Dedifferentiated amniotic fluid mesenchymal stem cell (primary cell): Measurements from ENCODE around the gene CD79A.

ENCODE experiments used
- DNase-seq: peaks from one replicate; pipeline ENCODE4 v3.0.0-alpha.2; 2016; ENCODE audit errors: extremely low spot score

The CD79A gene

DNA sequence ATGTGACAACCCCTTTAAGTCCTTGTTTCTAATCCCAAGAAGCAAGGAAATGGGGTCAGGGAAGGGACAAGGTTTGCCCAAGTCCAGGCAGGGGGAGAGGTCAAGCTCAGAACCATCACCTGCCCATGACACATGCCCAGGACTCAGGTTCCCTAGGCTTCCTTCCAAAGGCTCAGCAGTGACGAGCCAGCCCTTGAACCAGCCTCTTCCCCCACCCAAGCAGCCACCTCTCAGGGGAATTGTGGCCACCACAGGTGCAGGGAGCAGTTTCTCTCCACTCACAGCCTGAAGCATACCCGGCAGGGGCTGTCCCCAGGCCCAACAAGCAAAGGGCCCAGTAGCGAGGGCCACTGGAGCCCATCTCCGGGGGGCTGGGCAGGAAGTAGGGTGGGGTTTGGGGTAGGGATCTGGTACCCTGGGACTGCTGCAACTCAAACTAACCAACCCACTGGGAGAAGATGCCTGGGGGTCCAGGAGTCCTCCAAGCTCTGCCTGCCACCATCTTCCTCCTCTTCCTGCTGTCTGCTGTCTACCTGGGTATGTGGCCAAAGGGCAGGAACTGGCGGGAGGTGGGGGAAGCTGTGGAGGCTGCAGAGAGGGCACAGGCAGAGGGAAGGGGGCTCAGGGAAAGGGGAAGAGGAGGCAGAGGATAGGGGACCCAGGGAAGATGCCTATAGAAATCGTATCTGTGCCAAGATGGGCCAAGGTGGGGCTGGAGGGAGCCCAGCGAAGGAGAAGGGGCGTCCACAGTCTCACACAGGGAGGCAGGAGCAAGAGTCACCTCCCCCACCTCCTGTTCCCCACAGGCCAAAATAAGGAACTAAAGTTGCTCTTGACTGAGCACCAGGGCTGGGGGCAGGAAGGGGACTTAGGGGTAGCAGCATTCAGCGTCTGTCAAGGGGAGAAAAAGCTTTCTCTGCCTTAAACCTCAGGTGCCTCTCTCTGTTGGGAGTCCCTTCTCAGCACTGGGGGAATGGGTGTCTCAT, at the start of gene CD79A:
Gene CD79A (plus strand): TSS at position 433 of the 986 bp plus-strand sequence. CDS start 26 bp downstream, at position 459.
- DNase-seq = no peak

DNA sequence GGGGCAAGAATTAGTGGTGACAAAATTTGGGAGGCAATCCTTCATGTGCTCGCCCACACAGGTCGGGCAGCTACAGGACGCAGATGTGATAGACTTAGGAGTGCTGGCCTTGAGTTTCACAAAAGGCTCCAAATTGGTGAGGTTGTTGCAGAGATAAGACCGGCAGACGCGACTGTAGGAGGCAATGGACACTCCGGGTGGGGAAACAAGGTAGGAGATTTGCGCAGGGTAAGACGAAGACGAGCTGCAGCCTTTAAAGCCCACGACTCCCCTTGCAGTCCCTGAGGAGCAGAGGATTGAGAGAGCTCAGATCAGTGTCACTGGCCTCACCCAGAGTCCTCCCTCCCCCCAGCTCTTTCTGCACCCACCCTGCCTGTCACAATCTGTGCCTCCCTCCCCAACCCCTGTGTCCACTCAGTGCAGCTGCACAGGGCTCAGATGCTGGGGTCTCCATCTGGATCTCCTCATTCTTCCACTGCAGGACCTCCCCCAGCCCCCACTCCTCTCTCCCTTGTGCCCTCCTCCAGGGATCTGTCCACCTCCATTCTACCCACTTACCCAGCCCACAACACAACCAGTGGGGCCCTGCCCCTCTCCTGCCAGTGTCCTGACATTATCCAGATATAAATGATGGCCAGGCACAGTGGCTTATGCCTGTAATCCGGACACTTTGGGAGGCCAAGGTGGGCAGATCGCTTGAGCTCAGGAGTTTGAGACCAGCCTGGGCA, 38.9 kb upstream of the CD79A start:
- DNase-seq = no peak

DNA sequence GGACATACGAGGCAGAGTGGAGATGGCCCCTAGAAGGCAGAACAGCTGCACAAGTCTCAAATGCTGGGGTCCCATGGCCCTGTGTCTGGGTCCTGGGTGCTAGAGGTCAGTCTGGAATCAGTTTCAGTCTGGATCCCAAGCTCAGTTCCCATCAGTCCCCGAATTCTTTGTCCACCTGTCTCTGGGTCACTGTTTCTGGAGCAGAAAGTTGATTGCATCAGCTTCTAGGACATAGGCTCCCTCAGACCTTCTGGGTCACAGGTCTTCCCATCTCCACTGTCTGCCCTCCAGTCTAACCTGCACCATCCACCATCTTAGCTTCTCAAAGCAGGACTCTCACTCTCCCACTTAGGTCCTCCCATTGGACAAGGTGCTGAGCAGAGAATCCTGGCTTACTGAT, 37.9 kb upstream of the CD79A start:
- no peak for DNase-seq

DNA sequence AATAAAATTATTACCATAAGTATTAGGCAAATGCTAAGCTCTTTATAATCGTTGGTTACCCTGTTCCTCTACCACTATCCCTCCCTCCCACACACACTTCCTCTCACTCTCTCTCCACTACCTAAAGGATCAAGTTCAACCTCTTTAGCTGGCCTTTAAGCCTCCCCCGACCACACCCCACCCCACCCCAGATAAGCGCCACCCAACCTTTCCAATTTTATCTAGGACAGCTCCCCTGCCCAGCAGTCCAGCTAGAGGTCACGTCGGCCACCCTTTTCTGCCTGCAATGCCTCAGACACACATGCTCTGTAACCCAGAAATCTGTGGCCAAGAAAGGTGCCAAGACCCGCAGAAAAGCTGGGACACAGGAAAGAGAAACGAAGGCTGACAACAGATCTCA, 33.7 kb upstream of the CD79A start:
- no peak for DNase-seq

DNA sequence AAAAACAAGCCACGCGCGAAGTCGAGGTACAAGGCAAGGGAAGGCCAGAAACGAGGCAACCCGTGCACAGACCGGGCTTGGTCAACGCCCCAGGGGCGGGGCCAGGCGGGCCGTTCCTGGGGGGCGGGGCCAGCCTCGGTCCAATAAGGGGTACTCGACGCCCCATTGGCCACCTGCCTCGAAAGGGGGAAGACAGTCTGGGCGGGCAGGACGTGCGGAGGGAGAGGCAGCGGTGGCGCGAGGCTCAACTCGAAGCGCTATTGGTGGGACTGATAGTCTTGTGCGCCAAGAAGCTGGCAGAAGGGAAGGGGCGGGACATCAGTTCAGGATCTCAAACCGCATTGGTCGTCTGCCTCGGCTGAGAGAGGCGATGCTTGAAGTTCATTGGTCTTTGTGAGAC, 32.5 kb upstream of the CD79A start, which contains the start of gene LYPD4:
Gene LYPD4 (minus strand): TSS at position 83 of the 400 bp plus-strand sequence. CDS start 5,398 bp downstream, outside the sequence.
- no peak for DNase-seq

DNA sequence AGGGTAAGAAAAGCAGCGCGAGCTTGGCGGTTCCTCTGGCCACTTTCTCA, 32.3 kb upstream of the CD79A start, which contains the start of gene DMRTC2:
Gene DMRTC2 (plus strand): TSS at position 42 of the 50 bp plus-strand sequence. CDS start 2,387 bp downstream, outside the sequence.
- DNase-seq = no peak

DNA sequence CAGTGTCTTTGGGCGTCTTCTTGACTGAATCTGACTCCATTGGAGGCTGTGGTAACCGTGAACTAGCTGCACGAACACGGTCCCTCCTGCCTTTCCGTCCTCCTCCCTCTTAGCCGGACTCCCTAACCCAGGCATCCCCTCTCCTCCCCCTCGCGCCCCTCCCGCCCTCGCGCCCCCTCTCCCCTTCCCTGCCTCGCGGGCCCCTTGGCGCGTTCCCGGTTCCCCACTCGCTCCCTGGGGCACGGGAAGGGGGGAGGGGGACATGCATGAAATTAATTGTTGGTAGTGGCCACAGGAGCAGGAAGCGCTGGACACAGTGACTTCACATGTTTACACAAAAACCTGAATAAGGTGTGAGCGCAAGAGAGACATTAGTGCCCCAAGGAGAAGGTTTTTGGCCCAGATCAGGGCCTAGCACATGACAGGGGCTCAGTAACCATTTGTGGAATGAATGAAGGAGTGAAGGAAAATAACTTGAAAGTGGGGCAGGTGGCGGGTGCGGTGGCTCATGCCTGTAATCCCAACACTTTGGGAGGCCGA, 32.0 kb upstream of the CD79A start:
- DNase-seq = no peak

DNA sequence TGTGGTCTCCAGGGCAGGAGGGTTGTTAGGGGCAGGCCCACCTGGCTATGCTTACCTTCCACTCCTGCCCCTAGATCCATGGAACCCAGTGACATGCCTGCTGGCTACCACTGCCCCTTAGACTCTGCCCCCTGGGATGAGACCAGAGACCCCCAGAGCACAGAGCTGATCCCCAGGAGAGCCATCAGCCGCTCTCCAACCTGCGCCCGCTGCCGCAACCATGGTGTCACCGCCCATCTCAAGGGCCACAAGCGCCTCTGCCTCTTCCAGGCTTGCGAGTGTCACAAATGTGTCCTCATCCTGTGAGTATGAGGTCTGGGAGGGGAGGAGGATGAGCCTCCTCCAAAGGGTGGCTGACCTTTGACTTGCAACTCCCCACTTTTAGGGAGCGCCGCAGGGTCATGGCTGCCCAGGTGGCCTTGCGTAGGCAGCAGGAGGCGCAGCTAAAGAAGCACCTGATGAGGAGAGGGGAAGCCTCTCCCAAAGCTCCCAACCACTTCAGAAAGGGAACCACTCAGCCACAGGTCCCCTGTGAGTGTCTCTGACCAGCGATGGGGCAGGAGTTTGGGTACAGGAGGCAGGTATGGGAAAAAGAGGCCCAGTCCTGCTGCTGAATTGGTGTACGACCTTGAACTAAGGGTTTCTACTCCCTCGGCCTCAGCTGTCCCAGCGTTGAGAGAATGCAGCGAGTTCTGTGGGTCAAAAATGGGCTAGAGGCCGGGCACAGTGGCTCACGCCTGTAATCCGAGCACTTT, 29.6 kb upstream of the CD79A start:
- no peak for DNase-seq

DNA sequence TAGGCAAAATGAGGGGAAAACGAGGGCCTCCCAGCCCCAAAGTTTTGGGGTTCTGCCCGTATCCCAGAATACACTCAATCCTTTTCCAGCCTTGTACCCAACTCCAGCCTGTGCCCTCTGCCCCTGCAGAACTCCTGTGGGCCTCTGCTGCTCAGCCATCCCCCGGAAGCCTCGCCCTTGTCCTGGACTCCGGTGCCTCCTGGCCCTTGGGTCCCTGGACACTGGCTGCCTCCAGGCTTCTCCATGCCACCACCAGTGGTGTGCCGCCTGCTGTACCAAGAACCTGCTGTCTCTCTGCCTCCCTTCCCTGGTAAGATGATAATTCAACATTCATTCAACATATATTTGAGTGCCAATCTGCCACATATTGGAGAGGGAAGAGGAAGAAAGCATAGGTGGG, 28.4 kb upstream of the CD79A start:
- DNase-seq = no peak

DNA sequence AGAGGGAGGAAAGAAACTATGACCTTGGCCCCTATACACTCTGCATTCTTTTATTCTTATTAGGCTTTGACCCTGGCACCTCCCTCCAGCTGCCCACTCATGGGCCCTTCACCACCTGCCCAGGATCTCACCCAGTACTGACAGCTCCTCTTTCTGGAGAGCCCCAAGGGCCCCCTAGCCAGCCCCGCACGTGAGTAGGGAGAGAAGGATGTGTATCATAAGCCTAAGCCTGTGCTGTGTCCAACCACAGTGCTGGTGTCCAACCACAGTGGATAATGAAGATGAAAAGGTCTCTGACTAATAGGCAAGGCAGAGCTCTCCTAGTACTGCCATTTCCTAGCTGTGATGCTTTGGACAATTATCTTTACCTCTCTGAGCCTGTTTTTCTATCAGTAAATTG, 28.0 kb upstream of the CD79A start:
- DNase-seq = no peak

DNA sequence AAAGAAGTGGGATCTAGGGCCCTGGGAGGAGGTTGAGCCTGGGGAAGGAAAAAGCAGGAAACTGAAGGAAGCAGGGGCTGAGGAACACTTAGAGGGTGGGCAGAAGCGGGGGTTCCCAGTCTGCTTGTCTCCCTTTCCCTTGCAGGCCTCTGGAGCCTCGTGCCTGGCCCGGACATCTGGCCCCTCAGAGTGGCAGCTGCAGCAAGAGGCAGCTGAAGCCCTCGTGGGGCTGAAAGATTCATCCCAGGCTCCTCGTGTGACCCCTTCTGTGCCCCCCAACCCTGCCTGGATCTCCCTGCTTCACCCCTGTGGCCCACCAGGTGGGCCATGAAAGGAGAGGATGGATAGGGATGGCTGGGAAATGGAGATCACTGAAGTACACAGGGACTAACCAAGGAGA, 26.7 kb upstream of the CD79A start:
- no peak for DNase-seq

DNA sequence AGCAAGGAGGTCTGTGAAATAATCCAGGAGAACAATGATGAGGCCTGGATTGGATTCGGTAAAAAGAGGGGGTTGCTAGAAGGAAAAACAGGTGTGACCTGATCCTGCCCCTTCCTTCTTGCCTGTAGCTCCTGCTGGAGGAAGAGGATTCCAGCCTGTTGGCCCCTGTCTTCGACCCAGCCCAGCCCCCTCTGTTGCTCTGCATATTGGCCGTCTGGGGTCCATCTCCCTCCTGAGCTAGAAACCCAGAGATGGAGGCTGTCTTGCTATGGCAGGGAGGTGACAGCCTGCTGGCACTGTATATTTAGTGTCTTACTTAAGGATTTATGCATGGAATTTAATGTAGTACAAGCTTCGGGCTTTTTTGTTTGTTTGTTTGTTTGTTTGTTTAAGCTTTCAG, 25.6 kb upstream of the CD79A start:
- no peak for DNase-seq

DNA sequence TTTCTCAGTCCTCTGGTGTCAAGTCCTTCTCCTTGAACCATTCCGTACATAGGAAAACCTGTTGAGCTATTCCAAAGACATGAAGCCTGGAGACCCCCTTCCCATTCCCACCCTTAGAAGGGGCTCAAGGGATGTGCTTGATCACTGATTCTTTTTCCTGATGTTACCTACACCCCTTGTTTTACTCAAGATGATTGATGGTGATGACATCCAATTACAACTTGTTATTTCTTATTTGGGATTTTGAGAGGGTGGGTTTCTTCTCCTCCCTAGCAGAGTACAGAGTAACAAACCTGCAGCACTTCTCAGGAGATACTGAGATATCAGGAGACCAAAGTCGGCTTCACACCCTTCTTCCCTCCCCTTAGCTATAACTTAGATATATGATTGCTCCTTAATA, 23.7 kb upstream of the CD79A start:
- no peak for DNase-seq

DNA sequence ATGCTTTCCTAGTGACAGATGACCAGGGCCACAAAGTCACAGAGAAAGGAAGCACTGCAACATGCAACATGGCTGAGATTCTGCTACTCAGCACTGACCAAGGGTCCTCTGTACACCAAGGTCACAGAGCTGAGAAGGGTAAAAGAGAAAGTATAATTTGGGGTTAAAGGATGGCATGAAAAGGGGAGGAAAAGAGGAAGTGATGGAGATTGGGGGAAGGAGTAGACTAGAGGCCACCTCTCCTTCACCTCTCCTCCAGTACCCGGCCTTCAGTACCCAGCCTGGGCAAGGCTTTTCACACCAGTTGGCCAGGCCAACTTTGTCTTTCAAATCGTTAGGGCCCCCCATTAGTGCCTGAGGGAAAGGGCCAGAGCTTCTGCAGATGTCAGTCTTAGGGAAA, 23.3 kb upstream of the CD79A start:
- no peak for DNase-seq

DNA sequence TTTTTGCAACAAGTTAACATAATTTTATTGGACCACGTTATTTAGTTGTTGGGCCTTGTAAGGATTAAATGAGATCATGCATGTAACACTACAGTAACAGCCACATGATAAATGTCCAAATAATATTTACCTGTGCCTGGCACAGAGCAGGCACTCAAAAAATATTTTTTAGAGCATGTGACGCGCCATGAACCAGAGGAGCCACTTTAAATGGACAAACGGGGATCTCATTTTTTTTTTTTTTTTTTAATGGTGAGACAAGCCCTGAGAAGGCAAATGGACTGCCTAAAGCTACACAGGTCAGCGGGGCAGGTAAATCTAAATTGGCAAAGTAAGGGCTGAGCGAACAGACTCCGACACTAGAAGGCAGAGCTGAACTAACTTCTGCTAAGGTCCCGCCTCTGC, 17.9 kb upstream of the CD79A start:
- DNase-seq = no peak

DNA sequence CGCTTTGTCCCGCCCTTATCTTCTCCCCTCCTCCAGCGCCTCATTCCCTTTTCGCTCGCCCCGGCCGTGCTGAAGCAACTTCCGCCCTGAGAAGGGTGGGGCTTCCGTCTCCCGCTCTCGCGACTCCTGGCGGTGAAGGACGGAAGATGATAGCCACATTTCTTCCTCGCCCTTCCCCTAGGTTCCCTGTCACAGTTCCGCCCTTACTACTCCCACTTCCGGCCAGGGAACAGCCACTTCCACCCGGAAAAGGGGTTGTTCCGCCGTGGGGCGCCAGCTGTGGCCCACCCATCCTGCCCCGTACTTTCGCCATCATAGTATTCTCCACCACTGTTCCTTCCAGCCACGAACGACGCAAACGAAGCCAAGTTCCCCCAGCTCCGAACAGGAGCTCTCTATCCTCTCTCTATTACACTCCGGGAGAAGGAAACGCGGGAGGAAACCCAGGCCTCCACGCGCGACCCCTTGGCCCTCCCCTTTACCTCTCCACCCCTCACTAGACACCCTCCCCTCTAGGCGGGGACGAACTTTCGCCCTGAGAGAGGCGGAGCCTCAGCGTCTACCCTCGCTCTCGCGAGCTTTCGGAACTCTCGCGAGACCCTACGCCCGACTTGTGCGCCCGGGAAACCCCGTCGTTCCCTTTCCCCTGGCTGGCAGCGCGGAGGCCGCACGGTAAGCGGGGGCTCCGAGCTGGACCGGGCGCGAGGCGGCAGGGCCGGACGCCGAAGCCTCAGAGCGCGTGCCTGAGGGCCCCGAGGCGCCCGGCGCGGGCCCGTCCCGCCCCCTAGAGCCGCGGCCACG, 17.3 kb upstream of the CD79A start, which contains the start of gene RPS19:
Gene RPS19 (plus strand): TSS at position 638 of the 801 bp plus-strand sequence. CDS start 520 bp downstream, outside the sequence.
- peak; percentile 99 for DNase-seq

DNA sequence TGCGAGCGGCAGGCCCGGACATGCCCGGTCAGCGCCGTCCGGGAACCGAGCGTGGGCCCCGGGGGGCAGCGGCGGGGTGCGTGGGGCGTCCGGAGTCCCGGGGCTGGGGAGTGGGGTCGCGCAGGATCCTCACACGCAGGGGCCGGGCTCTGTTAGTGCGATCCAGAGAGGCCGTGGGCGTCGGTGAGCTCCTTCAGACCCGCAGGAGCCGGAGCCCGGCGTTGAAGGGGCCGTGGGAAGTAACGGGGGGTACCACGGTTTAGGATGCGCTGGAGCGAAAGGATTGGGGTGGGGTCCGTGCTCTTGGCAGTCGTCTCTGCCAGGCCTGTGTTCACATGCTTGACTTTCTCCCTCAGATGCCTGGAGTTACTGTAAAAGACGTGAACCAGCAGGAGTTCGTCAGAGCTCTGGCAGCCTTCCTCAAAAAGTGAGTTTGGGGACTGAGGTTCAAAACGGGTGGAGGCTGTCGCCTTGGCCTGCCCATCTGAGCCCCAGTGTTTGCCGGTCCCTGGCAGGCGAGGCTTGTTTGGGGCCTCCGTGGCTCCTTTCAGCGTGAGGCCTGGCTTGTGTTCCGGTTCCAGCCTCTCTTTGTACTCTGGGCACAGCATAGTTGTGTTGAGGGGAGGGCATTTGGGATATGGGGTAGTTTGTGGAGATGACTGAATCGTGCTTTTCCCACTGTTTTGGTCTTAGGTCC, 16.5 kb upstream of the CD79A start:
- no peak for DNase-seq

DNA sequence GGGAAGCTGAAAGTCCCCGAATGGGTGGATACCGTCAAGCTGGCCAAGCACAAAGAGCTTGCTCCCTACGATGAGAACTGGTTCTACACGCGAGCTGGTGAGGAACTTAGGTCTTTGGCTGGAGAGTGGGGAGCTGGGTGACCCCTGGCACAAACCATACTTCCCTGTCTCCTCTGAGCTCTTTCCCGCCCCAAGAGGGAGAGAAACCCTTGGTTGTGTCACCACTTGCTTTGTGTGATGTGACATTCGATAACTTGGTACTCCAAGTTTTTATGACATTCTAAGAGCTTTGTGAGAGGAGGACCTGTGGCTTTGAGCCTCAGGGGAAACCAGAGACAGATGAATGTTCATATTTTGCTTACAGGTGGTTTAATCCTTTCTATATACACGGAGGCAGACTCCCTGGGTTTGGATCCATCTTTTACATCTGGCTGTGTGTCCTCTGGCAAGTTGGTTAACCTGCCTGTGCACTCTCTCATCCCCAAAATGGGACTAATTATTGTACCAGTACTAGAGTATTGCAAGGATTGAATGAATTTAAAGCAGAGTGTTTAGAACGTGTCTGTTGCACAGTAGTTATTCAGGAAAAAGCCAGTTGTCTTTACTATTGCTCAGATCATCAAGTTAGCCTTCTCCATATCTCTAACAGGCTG, 15.8 kb upstream of the CD79A start:
- DNase-seq = no peak

DNA sequence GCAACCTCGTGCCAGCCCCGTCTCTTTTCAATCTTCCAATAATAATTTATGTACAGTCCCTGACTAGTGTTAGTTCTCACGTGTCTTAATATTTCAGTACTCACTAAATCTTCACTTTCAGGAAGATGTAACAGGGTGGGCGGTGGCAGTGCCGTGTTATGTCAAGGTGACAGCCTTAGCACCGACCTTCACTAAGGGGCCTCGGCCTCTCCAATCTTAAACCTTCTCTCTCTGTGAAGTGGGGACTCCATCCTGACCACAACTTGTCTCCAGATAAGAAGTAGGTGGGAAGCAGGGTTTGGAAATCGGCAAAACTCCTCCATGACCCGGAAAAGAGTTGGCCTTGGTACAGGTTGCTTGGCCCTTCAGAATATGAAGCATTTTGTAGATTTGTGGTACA, 15.2 kb upstream of the CD79A start:
- no peak for DNase-seq

DNA sequence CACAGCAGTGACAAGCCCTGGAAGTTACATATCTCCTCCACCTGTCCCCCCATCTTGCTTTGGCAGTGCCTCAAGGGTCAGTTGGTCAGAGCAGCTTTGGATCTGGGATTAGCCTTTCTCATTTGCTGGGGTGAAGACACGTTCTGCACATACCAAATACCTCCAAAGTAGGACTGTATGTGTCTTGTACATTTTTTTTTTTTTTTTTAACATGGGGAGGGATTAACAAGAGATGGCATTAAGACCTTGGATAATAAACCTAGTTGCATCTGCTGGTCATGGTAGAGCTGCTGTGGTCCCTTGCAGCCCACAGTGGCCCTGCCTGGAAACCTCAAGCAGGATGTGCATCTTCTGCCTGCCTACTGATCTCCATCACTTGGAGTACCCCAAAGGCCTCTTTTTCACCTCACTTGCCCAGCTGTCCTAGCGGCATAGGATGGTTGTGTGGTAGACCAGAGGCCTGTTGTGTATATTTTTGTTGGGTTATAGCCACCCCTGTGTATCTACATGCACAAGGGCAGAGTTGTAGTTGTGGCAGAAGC, 14.6 kb upstream of the CD79A start:
- DNase-seq = no peak
